GM18520 (cell line): ENCODE data around the gene PPP1R1A.
A peak's percentile ranks its signal among the peaks of the same experiment; 100 is the strongest.

ENCODE experiments used
- ATAC-seq: cut with Tn5 transposase; IDR thresholded peaks from one replicate; pipeline ENCODE4 v1.9.1; 2021; ENCODE audit not compliant: unreplicated experiment

The PPP1R1A gene

GRCh38 chr12:54571193-54572188 is 17.0 kb downstream of the PPP1R1A start:
- ATAC-seq: no peak

DNA sequence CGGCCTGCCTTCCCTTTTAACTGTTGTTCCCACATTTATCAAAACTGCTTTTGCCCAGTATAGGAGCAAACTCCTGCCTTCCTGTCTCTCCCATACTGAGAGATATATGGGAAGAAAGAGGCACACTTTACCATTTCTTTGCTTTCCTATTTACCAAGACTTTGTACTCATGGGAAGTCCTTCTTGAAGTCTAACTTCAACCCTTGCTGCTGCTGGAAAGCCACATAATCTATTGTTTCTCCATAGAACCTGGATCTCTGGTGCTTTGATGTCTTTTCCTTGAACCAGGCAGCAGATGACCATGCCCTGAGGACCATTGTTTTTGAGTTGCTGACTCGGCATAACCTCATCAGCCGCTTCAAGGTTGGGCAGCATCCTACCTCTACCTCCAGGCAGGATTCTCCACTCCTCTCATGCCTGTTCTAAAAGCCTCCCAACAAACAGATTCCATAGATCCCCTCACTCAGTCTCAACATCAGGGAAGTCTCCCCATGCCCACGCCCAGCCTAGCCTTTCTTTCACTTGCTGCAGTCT is 18.4 kb downstream of the PPP1R1A start:
- no peak for ATAC-seq

- ATAC-seq: no peak
These were observed 19.4 kb downstream of the PPP1R1A start for GRCh38 chr12:54569072-54569471.

DNA sequence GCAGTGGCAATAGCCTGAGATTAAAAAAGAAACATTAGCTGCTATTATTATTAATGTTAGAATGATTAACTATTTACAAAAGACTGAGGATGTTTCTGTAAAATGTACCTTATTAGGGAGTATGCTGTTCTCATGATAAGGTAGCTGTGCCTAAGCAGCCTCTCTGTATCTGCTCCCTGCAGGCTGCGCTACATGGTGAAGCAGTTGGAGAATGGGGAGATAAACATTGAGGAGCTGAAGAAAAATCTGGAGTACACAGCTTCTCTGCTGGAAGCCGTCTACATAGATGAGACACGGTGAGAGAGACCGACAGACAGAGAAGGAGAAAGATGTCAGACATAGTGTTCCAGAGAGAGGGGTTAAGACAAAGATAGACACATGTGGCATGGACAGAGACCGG is 21.7 kb downstream of the PPP1R1A start:
- ATAC-seq: no peak

DNA sequence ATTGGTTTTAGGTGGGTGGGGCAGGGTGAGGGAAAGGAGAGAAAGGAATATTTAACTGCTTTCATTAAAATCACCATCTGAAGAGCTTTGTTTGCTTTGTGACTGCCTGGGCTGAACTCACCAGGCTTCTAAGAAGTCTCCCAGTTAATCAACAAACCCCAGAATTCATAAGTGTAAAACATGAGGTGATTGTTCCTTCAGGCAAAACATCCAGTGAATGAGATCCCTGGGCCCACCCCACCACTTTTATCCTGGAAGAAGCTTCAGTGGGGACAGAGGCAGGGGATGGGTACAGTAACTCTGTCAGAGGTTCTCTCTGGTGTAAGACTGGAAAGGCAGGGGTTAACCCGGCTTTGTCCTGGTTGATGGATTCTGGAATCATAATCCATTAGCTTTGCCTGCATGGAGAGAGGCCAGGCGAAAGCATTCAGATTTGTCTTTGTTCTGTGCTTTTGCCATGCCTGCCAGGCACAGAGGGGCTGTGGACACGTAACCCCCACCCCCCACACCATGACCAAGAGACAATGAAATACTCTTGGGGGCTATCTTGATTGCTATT is 22.4 kb downstream of the PPP1R1A start:
- ATAC-seq: no peak

- ATAC-seq: no peak
These were observed 23.0 kb downstream of the PPP1R1A start for GRCh38 chr12:54565310-54565985.

DNA sequence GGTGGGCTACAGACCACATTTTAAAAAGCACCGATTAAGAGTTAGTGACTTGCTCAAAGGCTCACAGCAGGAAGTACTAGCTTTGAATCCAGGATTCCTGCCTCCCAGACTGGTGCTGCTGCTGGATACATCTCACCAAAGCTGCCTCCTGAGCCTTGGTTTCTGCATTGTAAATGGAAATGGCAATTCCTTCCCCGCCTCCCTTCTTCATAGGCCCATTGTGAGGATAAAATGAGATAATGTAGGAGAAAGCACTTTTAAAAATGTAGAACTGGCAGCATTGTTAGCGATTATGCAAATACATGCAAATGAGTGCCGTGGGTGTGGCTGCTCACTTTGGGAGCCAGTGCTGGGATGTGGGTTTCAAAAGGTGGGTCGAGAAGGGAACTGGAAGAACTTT is 23.7 kb downstream of the PPP1R1A start:
- no peak for ATAC-seq

- ATAC-seq: no peak
These were observed 24.7 kb downstream of the PPP1R1A start for GRCh38 chr12:54563787-54564186.

GRCh38 chr12:54562750-54563356 is 25.6 kb downstream of the PPP1R1A start:
- no peak for ATAC-seq

GRCh38 chr12:54561164-54561563 is 27.3 kb downstream of the PPP1R1A start:
- no peak for ATAC-seq

DNA sequence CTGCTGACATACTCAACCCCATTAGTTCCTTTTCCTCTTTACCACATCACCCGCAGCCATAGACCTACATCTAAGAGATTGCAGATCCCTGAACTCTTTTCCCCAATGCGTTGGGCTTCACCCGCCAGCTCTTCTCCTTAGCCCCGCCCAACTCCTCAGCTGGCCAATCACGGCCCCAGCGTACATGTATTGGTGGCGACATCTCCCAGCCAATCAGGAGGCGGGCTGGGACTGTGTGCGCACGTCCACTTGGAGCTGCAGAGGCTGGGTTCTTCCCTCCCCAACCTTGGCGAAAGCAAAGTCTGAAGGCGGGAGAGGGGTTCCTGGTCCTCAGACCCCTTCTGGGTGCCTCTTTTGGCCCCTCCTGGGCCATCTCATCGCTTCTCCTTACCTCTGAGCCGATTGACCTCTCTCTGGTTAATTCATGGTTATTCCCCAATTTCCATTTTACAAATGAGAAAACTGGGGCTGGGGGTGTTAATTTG is 28.0 kb downstream of the PPP1R1A start:
- peak; percentile 100 for ATAC-seq

DNA sequence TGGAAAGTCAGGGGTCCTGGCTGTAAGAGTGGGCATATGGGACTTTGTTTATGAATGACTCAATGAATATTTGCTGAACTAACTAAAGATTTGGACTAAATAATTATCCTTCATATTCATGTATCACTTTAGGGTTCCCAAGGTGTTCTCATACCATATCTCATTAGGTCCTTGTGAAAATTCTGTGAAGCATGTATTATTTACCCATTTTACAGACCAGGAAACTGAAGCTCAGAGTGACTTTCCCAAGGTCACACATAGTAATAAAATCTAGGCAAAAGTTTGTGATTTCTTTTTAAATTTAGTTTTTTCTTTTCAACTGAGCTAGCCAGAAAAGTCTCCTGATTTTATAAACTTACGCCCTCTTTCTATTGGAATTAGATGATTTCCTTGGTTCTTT is 29.7 kb downstream of the PPP1R1A start:
- ATAC-seq: no peak

DNA sequence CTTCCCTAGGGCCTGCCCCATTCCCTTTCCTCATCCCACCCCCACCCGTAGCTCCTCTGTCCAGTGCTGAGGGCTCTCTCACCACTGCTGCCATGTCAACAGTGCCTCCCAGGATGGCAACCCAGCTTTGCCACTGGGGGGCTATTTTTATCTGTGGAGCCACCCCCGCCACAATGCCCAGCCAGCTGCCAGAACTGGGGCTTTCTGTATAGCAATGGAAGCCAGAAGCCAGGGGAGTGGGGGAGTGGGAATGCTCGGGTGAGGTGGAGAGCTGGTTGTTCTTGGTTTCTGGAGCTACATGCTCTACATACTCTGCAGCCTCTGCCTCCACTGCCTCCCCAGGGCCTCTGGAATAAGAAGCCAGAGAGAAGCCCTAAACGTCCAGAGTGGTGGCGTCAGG is 30.1 kb downstream of the PPP1R1A start:
- no peak for ATAC-seq

DNA sequence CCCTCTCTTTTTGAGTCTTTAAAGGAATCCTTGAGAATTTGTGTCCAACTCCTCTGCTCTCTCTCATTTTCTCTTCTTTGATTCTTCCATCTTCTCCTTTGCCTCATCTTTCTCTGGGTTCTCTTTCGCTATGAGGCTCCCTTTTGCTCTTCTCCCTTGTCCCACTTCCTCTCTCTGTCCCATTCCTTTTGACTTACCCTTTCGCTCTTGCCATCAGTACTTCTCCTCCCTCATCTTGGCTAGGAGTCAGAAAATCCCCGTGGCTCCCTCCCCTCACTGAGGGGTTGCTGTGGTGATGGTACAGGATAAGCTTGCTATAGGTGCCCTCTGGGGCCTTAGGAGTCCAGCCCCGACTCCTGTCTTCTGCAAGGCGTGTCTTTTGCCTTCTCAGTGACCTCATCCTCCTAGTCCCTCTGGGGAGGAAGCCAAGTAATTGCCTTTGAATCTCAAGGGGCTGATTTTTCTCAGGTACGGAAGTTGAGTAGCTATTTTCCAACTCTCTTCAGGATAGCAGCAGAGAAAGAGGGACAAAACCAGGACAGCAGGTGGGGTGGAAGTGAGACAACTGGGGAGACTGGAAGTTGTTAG is 32.7 kb downstream of the PPP1R1A start:
- ATAC-seq: no peak

DNA sequence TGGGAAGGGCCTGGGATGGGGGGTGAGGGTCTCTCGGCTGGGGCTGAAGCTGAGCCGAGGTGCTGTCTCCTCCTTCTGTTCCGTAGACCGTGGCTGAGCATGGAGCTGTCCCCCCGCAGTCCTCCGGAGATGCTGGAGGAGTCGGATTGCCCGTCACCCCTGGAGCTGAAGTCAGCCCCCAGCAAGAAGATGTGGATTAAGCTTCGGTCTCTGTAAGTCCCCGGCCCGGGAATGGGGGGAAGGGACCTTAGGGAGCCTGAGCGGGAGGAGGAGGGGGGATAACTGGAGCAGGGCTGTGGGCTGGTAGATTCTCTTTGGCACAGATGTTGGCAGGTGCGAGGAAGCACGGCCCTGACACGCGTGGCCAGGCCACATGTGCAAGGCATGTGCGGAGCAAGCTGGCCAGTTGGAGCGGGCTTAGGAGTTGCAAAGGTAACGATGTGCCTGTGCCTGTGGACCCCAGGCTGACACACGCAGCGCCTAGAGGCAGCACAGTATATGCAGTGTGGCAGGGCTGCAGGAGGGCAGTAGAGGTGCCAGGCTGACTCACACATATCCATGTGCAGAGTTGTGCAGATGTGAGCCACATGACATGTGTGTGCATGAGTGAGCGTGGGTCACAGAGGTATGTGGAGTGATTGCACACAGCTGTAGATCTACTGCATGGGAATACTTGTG is 38.5 kb downstream of the PPP1R1A start:
- no peak for ATAC-seq

DNA sequence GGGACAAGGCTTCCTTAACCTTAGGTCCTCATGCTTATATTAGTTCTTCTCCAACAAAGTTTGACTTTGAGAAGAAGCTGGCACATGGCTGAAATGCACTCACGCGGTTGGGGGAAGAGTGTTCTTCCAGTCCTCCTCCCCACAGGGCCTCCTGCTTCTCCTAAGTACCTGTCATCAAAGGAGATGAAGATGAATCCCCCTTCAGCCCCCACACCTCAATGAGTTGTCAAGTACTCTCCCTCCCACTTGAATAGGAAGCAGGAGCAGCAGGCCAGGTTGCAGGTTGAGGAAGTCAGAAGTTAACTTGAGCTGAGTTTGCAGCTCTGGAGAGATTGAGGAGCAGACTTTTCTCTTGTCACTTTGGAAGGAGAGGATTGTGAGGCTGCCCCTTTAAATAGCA is 41.9 kb downstream of the PPP1R1A start:
- ATAC-seq: no peak

DNA sequence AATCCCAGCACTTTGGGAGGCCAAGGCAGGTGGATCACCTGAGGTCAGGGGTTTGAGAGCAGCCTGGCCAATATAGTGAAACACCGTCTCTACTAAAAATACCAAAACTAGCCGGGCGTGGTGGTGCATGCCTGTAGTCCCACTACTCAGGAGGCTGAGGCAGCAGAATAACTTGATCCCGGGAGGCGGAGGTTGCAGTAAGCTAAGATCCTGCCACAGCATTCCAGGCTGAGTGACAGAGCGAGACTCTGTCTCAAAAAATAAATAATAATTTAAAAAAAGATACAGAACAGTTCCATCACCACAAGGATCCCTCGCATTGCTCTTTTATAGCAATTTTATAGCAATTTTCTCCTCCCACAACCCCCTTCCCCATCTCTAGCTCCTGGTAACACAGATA is 43.7 kb downstream of the PPP1R1A start:
- ATAC-seq: no peak

- no peak for ATAC-seq
These were observed 44.9 kb downstream of the PPP1R1A start for GRCh38 chr12:54543526-54543925.

DNA sequence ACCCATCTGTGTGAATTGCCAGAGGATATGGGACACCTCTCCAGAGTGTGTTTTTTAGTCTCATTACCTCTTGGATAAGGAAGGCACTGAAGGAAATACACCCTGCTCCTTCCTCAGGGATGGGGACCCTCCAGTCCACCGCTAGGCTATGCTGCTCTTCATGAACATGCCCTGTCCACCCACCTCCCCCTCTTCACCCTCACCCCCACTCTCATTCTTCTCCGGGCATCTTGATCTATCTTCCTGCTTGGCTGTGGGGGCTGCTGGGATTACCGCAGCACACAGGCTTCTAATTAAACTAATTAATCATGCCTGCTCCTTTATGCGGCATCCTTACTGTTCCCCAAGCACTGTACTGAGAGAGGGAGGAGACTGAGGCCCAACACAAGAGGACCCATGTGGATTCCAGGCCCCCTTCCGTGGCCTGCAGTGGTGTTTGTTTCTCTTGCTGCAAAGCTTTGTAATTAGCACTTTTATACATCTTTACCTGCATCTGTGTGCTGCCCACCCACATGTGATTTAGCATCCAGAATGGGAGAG is 46.6 kb downstream of the PPP1R1A start:
- no peak for ATAC-seq
